Stromal cell of bone marrow (primary cell): ENCODE results near the gene AKAP11.
A peak's percentile ranks its signal among the peaks of the same experiment; 100 is the strongest.

Experiments
- DNase-seq: peaks from one replicate; pipeline ENCODE4 v3.0.0-alpha.2; 2012; ENCODE audit warnings: low read depth

The AKAP11 gene

DNA sequence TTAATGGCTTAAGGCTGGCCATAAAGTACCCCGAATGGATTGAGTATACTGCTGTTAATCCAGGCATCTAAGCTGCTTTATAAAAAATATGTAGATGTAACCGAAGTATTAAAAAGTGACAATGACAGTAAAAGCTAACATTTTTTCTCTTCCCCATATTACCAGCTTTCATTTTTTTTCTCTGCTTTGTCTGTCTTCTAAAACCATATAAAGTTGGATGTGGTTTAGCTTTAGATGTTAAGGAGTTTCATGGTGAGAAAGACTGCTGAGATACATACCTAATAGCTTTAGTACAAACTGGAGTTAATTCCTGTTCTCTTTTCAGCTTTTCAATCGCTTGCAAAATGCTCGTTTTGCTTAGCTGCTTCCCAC lies 838 bp downstream of the AKAP11 start:
- DNase-seq: no peak

DNA sequence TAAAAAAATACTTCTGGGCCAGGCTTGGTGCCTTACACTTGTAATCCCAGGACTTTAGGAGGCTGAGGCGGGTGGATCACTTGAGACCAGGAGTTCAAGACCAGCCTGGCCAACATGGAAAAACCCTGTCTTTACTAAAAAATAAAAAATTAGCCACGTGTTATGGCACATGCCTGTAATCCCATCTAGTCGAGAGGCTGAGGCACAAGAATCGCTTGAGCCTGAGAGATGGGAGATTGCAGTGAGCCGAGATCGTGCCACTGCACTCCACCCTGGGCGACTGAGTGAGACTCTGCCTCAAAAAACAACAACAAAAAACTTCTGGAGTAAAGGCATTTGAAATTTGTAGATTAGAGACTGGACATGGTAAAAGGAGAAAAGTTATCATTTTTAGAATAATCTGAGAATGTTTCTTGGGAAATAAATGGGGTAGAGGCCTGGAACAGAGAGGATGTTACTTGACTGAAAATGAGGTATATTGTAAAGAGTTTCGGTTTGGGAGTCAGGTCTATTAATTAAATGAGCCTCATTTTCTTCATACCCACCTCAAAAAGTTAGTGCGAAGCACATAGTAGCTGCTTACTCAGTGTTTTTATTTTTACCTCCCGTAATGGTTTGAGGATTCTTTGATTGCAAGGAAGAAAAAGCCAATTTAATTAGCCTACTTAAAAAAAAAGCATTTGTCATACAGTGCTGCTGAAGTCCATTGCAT lies 2.6 kb downstream of the AKAP11 start:
- DNase-seq: no peak

DNA sequence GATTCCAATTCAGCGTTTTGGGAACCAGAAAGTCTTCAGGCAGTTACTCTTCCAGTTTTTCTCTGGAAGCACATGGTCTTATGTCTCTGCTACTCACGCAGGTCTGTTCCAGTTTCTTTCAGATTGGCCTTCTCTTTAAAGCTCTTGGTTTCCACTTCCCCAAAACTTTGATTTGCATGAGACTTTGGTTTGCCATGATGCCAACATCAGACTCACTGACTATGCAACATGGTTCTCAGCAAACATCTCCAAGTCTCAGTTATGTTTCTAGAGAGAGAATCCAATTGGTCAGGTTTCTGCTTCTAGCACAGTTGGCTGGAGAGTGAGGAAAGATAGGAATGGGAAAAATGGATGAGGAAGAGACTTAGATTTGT lies 3.1 kb downstream of the AKAP11 start:
- DNase-seq: no peak

DNA sequence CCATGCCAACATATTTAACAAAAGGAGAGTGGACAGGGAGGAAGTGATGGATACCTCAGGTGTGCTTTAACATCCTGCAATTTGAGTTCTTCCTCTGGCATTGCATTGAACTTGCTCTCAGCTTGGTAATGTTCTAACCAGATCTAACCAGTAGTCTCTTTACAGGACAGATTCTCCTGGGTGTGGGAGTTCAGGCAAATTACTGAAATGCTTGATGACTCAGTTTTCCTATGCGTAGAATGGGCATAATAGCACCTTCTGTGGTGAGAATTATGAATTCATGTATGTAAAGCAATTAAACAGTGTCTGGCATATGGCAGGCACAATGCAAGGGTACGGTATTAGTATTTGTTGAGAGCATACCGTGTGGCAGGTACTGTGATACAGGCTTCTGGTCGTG lies 3.6 kb downstream of the AKAP11 start:
- no peak for DNase-seq

DNA sequence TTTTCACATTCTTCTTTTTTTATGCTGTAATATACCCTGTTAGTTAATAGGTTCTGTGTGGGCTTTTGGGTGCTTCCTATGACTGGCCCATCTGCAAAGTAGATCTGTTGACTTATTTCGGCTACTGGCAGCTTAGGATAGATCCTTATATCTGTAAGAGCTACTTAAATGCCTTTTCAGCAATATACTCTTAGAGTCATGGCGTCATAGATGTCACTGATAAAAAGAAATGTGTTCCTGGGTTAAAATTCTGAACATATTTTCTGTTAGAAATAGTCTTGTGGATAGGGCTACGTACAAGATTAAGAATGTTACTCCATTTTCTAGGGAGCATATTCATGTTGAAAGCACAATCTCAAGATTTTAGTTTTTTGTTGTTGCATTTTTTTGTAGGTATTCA lies 4.7 kb downstream of the AKAP11 start:
- no peak for DNase-seq

DNA sequence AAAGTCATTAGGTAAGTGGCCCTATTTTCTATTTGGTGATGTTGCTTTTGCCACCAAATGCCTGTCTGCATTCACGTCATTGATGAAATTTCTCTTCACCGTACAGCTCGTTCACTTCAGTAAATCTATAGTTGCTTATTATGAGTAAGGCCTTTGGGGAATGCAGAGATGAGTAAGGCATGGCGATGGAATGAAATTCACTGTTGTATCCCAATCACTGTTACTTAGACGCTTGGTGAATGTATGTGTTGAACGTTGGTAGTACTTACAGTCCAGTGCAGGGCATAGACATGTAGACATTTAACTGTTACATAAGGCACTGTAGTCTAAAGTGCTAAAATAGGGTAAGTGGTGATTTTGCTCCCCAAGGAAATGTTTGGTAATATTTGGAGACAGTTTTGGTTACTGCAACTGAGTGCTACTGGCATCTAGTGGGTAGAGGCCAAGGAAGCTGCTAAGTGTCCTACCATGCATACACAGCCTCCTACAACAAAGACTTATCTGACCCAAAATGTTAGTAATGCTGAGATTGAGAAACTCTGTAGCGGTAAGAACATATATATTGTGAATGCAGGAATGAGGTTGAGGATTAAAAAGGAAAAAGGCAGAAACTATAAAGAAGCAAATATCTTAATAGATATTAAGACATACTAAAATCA lies 5.8 kb downstream of the AKAP11 start:
- no peak for DNase-seq

DNA sequence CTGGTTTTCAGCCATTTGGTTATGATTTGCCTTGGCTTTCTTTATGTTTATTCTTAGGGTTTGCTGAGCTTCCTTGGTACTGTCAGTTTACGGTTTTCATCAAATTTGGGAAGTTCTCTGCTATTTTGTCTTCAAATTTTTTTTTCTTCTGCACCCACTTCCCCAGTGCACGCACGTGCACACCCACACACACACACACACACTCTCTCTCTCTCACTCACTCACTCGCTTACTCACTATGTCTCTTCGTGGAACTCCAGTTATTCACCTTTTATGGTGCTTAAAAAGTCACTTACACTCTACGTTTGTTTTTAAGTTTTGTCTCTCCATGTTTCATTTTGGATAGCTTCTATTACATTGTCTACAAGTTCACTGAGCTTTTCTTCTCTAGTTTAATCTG lies 7.1 kb downstream of the AKAP11 start:
- DNase-seq: no peak

DNA sequence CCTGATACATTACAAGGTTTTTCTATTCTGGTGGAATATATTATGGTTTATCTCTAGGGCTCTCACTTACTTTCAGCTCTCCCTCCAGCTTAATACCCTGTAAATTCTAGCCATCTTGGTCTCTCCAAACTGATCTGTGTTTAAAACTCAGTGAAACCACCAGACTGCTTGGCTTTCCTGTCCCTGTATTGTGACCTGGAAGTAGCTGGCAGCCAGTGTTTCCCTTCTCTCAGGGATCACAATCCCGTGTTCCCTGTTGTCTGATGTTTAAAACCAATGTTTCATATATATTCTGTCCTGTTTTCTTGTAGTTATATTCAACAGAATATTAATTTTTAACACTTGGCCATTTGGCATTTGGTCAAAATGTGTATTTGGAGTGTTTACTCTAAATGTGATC lies 8.0 kb downstream of the AKAP11 start:
- no peak for DNase-seq

DNA sequence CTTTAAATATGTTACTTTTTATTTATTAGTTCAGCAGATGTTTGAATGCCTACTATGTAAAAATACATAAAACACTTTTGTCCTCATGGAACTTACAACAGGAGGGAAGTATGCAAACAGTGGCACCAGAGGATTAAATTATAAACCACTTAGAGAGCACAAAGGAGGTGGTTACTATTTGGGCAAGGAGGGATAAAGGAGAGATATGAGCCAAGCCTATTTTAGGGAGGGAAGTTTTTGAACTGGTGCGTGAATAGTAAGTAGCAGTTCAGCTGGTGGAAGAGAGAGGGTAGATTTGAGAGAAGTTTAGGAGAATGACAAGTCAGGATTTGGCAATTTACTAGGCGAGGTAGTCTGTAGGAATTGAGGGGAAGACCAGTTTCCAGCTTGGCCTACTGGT lies 8.6 kb downstream of the AKAP11 start:
- no peak for DNase-seq

DNA sequence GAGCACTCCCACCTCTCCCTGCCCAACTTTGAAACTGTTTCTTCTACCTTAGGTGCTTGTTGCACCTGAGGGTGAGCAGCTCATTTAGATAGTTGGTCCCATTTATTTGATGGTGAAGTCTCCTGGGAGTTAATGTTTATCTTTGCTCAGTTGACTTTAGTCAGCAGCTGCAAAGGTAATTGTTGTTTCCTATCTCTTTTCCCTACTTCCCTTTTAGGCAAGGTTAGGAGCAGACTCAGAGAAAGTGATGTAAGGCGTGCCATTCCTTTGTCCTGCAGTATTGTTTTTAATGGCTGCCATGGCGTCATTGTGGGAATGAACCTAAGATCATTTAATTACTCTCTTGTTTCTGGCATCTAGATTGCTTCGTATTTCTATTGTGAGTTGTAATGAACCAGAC lies 11.6 kb downstream of the AKAP11 start:
- no peak for DNase-seq

DNA sequence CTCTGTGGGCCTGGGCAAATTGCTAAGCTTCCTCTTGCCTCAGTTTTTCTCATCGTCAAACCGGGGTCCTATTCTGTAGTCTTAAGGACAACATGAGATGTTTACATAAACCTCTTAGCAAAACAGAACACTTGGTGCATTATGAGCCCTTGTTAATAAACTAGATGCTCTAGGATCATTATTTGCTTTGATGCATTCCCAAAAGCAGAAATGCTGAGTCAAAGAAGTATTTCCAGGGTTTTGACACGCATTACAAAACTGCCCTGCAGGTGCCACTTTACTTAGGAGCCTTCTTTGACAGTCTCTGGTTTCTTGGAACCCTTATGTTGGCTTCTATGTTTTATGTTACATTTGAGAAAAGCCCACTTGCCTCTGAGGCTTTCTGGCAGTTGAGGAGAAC lies 12.1 kb downstream of the AKAP11 start:
- DNase-seq: no peak

DNA sequence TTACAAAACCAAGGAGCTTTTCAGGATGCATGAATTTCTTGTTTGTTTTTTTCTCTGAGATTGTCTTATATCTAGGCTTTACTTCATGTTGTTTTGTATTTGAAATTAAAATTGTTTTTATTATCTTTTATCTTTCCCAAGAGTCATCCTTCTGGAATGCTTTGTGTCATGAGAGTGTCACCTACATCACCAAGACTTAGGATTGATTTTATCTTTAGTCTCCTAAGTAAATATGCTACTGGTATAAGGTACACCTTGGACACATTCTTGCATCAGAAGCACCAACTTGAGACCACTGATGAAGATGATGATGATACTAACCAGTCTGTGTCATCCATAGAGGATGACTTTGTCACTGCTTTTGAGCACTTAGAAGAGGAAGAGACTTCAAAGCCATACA lies 26.4 kb downstream of the AKAP11 start:
- no peak for DNase-seq

DNA sequence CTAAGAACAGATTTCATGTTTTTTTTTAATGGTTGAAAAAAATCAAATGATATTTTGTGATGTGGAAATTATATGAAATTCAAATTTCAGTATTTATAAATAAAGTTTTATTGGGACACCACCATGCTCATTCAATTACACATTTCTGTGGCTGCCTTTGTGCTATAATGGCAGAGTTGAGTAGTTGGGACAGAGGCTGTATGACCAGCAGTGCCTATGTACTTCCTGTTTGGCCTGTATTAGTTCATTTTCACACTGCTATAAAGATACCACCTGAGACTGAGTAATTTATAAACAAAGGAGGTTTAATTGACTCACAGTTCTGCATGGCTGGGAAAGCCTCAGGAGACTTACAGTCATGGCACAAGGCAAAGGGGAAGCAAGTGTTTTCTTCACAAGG lies 33.6 kb downstream of the AKAP11 start:
- DNase-seq: no peak

DNA sequence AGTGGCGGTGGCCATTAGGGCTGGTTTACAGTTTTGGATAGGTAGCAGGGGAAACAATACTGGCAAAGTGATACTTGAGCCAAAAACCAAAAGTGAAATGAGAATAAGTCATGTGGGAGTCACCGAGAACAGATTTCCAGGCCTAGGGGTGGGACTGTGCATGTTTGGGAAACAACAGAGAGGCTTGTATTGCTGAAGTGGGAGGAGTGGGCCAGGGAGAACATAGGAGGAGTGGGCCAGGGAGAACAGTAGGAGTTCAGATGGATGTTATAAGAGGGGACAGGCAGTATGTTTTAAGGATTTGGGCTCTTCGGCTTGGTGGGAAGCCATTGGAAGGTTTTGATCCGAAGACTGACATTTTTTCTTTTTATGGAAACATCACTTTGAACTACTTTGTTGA lies 35.5 kb downstream of the AKAP11 start:
- no peak for DNase-seq

DNA sequence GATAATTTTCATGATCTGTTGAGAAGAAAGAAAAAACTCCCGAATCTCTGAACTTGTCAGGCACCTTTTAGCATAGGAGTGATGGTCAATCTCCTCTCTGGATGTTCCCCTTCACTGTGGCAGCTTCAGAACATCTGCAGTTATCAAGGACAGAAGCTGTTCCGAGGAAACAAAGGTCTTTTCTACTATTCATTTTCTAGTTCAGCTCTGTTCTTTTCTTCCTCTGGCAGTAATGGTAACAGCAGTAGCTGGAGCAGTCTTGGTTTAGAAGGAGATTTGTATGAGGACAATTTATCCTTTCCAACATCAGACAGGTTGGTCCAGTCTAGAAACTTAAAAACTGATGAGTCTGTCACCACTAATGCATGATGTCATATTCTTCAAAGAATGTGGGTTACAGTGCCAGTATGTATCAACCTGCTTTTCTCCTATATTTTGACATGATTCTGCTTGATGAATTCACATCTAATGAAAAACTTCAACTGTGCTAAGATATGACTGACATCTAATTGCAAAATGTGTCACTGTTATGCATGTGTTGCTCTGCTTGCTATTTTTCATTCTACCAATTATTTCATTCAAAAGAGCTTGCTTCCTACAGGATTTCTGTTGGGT lies 41.0 kb downstream of the AKAP11 start:
- DNase-seq: no peak

DNA sequence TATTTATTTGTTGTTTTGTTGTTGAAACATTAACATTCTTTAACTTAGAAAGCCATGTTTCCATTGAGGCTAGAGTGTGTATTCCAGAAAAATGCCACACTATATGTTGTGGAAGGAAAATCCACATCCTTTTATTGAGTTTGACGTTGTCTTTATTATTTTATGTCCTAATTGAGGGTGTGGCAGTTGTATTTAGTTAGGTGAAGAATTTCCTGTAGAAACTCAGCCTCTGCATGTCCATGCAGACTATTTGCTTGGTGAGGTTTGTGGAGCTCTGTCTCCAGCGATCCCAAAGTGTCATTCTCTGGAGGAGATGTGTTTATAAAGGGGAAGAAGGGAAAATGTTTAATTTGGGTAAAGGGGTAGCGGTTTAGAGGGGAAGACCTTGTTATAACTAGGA lies 46.6 kb downstream of the AKAP11 start:
- DNase-seq: no peak

DNA sequence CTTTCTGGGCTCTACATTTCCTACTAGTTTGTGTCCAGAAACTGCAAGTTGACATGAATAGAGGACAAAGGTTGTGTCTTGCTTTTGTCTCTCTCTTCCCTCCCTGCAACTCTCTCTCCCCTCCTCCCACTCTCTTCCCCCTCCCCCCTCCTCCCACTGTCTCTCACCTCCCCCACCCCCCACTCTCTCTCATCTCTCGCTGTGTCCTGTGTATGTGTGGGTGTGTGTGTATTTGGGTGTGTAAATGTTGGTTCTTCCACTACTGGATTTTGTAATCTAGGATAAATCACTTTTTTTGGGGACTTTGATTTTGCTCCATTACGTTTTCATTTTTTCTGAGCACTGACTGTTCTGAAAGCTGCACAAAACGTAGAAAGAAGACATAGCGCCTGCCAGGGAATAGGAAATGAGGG lies 48.4 kb downstream of the AKAP11 start:
- no peak for DNase-seq

DNA sequence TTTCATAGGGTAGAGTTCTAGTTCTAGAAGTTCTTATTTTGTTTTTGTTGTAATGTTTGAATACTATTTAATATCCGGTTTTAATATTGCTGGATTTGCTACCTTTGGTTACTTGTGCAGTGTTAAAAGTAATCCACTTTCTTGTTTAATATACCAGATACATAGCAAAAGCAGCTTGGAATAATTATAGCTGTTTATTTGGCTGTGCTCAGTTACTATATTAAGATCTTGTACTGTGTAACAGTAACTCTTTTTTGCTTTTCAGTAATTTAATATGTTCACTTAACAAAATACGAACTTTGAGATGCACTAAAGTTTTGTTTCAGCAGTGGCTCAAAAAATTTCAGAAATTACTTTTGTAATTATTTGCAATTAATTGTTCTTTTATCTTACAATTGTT lies 50.9 kb downstream of the AKAP11 start:
- DNase-seq: no peak

DNA sequence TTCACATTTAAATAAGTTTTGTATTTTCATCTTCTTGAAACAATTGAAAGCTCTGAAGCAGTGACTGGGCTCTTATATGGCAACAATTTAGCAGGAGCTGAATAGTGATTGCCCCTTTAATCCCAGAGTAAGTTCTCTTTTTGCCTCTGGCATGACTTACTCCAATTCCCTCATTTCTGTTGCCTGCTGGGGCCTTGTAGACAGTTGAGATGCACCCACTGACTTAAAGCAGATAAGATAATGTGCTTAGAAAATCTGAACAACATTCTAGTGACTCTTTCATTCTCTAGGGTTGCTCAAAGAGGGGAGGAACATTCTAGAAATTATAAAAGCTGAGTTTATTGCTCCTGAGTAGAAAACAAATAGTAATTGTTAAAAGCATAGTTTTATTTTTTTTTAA lies 52.8 kb downstream of the AKAP11 start:
- no peak for DNase-seq

DNA sequence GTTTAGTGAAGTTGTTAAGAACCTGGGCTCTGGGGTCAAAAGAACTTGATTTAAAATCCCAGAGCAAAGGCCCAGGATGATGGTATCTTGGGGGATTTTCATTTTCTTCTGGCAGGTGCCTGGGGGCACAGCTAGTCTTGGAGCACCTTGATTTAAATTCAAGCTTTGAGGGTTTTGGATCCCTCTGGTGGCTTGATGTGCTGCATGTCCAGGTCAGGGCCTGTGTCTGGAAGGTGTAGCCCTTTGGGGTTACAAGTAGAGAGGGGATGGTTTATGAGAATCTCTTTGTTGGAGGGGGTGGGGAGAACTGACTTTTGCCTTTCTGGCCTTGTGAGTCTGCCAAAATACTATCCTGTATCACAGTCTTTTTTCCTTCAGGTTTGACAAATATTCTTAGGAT lies 55.8 kb downstream of the AKAP11 start:
- no peak for DNase-seq

DNA sequence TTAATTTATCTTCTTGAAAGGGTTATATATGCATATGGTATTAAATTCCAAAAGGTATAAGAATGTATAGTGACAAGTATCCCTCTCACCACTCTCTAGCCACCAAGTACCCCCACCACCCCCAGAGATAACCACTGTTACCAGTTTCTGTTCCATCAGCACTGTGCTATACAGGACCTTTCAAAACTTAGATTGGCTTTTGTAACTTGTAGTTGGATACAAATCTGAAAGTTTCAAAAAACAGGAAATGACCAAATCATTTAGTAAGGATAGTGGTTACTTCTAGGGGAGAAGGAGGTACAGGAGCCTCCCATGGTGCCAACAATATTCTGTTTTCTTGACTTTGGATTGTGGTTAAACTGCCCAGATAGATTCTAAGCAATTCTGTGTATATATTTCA lies 56.7 kb downstream of the AKAP11 start:
- no peak for DNase-seq

DNA sequence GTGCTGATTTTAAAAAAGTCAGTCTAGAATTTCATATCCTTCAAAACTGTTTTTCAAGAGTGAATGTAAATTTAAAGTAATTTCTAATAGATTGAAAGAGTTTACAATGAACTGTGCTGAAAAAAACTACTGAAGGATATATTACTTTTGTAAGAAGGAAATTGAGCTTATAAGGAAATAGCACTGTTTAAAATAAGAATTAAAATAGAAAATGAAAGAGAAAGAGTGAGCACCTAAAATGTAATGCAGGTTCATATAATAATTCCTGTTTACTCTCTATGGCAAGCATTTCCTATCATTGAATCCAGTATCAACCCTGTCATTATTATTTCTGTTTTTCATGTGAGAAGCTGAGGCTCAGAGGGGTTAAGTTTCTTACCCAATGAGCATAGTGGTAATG lies 57.3 kb downstream of the AKAP11 start:
- no peak for DNase-seq

DNA sequence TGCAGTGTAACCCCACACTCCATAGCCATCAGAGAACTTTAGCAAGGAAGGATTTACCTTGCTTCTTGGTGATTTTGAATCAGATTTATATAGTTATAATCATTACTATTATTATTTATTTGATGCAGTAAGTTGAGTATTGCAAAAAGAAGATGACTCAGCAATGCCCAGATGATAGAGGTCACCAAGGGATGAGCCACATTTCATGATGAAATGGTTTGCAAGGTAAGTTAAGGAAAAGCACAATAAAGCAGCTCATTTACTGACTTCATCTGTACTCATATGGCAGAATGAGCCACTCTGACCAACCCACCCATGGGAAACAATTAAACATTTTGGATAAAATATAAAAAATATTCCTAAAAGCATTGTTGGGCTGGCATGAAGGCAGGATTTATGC lies 59.1 kb downstream of the AKAP11 start:
- peak; percentile 6 for DNase-seq
